Measurements from ENCODE around the gene KIF21B. TPM values are rescaled to one million over a fixed set of nuclear protein-coding genes. Genes with fewer than 3 reads are reported as not detected.

KIF21B gene
- total and polyA plus RNA-seq, 2 experiments from 2014 or later: 4.6 to 34.3 TPM

- H3K9me3 Mint-ChIP-seq: no peaks in the 10 kb centered on the region
- no peaks in the 10 kb centered on the region for H3K4me1 Mint-ChIP-seq
- Histone ChIP-seq H3K9me2 (ENCODE audit: insufficient read depth) (no peaks in the 10 kb centered on the region), H3K4me3 (no peak overlapping the region), H3K27me3 (ENCODE audit: insufficient read depth) (no peaks in the 10 kb centered on the region), H3K36me3 (ENCODE audit: insufficient read depth) (no peaks in the 10 kb centered on the region; the same call in 1 of the 2 replicates), H3F3A (replicated peaks; ENCODE audit: low read depth) (no peaks in the 10 kb centered on the region), H2AFZ (no peak overlapping the region), H3K4me1 (ENCODE audit: insufficient read depth) (no peaks in the 10 kb centered on the region), H4K20me1 (replicated peaks; ENCODE audit: insufficient read depth) (no peaks in the 10 kb centered on the region; the same call in 1 of the 2 replicates), H3K79me2 (replicated peaks; ENCODE audit: insufficient read depth) (no peaks in the 10 kb centered on the region), H3K27ac (ENCODE audit: low read depth) (no peak overlapping the region), H3K4me2 (no peak overlapping the region)
- H3K27ac Mint-ChIP-seq: no peak overlapping the region
- H3K4me3 Mint-ChIP-seq: no peak overlapping the region
- DNase-seq (ENCODE audit: low spot score): no peak
- peaks cover 5% of the 10 kb centered on the region for H3K27me3 Mint-ChIP-seq (ENCODE audit: insufficient read depth, low read depth, poor library complexity)
- H3K36me3 Mint-ChIP-seq (ENCODE audit: low read depth): peaks cover 17% of the 10 kb centered on the region
- no peak for ATAC-seq
- no peak for TF ChIP-seq POLR2AphosphoS5 (IDR thresholded peaks at IDR 0.05; ENCODE audit: low read depth)
- TF ChIP-seq ZNF462 (CRISPR knock-in tag; IDR thresholded peaks at IDR 0.05): no peak
- TF ChIP-seq CTCF (conservative IDR thresholded peaks at IDR 0.05; ENCODE audit: low read depth in 2 of 2): no peak
- no peak for TF ChIP-seq JUNB (IDR thresholded peaks at IDR 0.05; ENCODE audit: unreplicated experiment)
- TF ChIP-seq, protein P1, sequence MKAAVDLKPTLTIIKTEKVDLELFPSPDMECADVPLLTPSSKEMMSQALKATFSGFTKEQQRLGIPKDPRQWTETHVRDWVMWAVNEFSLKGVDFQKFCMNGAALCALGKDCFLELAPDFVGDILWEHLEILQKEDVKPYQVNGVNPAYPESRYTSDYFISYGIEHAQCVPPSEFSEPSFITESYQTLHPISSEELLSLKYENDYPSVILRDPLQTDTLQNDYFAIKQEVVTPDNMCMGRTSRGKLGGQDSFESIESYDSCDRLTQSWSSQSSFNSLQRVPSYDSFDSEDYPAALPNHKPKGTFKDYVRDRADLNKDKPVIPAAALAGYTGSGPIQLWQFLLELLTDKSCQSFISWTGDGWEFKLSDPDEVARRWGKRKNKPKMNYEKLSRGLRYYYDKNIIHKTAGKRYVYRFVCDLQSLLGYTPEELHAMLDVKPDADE (IDR thresholded peaks at IDR 0.05): no peak
Measured at GRCh38 chr1:201000391-201000790, 23.1 kb downstream of the KIF21B start.

All from GM23338 (cell line).